Chondrocyte (in vitro differentiated cells): ENCODE measurements around the gene ASAH2. TPM values are rescaled to one million over a fixed set of nuclear protein-coding genes. Genes with fewer than 3 reads are reported as not detected.

Experiments used
- DNase-seq: peaks from one replicate; pipeline ENCODE4 v3.0.0; 2021; ENCODE audit warnings: mixed read lengths, low spot score
- H3K27ac Mint-ChIP-seq: one replicate; pipeline ENCODE4 v1.8.0; 2021; ENCODE audit warnings: mild to moderate bottlenecking, moderate library complexity, mixed read lengths; ENCODE audit not compliant: unreplicated experiment
- H3K27me3 Mint-ChIP-seq: 2 replicates; pipeline ENCODE4 v1.8.0; 2021; ENCODE audit warnings: low read depth, mixed read lengths
- H3K36me3 Mint-ChIP-seq: 2 replicates; pipeline ENCODE4 v1.8.0; 2021; ENCODE audit warnings: low read depth, mixed read lengths
- H3K4me1 Mint-ChIP-seq: 2 replicates; pipeline ENCODE4 v1.8.0; 2021; ENCODE audit warnings: low read depth, mild to moderate bottlenecking, mixed read lengths
- H3K4me3 Mint-ChIP-seq: one replicate; pipeline ENCODE4 v1.8.0; 2021; ENCODE audit warnings: mild to moderate bottlenecking, moderate library complexity, mixed read lengths; ENCODE audit not compliant: unreplicated experiment
- H3K9me3 Mint-ChIP-seq: 2 replicates; pipeline ENCODE4 v1.8.0; 2021; ENCODE audit warnings: low read depth, mixed read lengths
- CTCF ChIP-seq: fragments of 200-600 bp; sonication (generic); IDR thresholded peaks from 2 replicates; pipeline ENCODE4 v1.5.0; 2021; ENCODE audit warnings: antibody characterized with exemption, mild to moderate bottlenecking, moderate library complexity
- total RNA-seq: library from RNA; stranded (reverse); gene quantifications from 3 replicates; pipeline ENCODE4 v1.2.1, GENCODE V29; 2021

The ASAH2 gene
- total RNA-seq, 1 donor from 2014 or later: 1.2 TPM

GRCh38 chr10:50291261-50291850, 40.0 kb upstream of the ASAH2 start:
- H3K36me3 Mint-ChIP-seq: no peaks in the 10 kb centered on the region
- no peak overlapping the region for H3K4me3 Mint-ChIP-seq
- TF ChIP-seq CTCF: peak; percentile 62
- H3K9me3 Mint-ChIP-seq: no peaks in the 10 kb centered on the region
- no peaks in the 10 kb centered on the region for H3K4me1 Mint-ChIP-seq
- peaks cover 5% of the 10 kb centered on the region for H3K27me3 Mint-ChIP-seq
- DNase-seq: no peak
- H3K27ac Mint-ChIP-seq: no peak overlapping the region

GRCh38 chr10:50289196-50289595, 37.9 kb upstream of the ASAH2 start:
- no peak overlapping the region for H3K4me3 Mint-ChIP-seq
- H3K36me3 Mint-ChIP-seq: no peaks in the 10 kb centered on the region
- TF ChIP-seq CTCF: no peak
- H3K27me3 Mint-ChIP-seq: peaks cover 10% of the 10 kb centered on the region
- no peak overlapping the region for H3K27ac Mint-ChIP-seq
- no peak for DNase-seq
- H3K9me3 Mint-ChIP-seq: no peaks in the 10 kb centered on the region
- no peaks in the 10 kb centered on the region for H3K4me1 Mint-ChIP-seq

- Mint-ChIP-seq H3K36me3 (no peaks in the 10 kb centered on the region), H3K9me3 (no peaks in the 10 kb centered on the region), H3K4me1 (no peaks in the 10 kb centered on the region), H3K4me3 (no peak overlapping the region), H3K27ac (no peak overlapping the region), H3K27me3 (peaks cover 24% of the 10 kb centered on the region)
- no peak for DNase-seq
- no peak for TF ChIP-seq CTCF
These were observed 35.9 kb upstream of the ASAH2 start for GRCh38 chr10:50286996-50287803.

GRCh38 chr10:50286517-50286916, 35.2 kb upstream of the ASAH2 start:
- no peaks in the 10 kb centered on the region for H3K36me3 Mint-ChIP-seq
- peaks cover 30% of the 10 kb centered on the region for H3K27me3 Mint-ChIP-seq
- no peak for DNase-seq

More at GRCh38 chr10:50286517-50286916, 35.2 kb upstream of the ASAH2 start:
- Mint-ChIP-seq H3K9me3 (no peaks in the 10 kb centered on the region), H3K4me3 (no peak overlapping the region), H3K27ac (no peak overlapping the region), H3K4me1 (no peaks in the 10 kb centered on the region)
- no peak for TF ChIP-seq CTCF
